HG02588 (cell line): ENCODE measurements around the gene ANKRD35.
"Not testable (repeated sequence)": the region's sequence is repeated elsewhere in the genome, so short reads cannot be mapped to it uniquely, and the experiment has no call there.

Experiments used
- ATAC-seq: cut with Tn5 transposase; IDR thresholded peaks from one replicate; pipeline ENCODE4 v1.9.1; 2021; ENCODE audit warnings: mild to moderate bottlenecking, moderate library complexity; ENCODE audit not compliant: unreplicated experiment

ANKRD35 gene

GRCh38 chr1:145858901-145859490 lies 26.7 kb downstream of the ANKRD35 start, which contains the start of gene PIAS3:
PIAS3 (minus strand) TSS chr1:145859081; CDS start chr1:145858990, 91 bp downstream.
- ATAC-seq, result peak; percentile 88

- peak; percentile 15 for ATAC-seq
These were observed 27.3 kb downstream of the ANKRD35 start for GRCh38 chr1:145858238-145858900.

- no peak for ATAC-seq
These were observed 28.5 kb downstream of the ANKRD35 start for GRCh38 chr1:145857170-145857569.

- ATAC-seq, result no peak
These were observed 30.2 kb downstream of the ANKRD35 start for GRCh38 chr1:145855426-145855948.

- no peak for ATAC-seq
These were observed 36.1 kb downstream of the ANKRD35 start for GRCh38 chr1:145849356-145850160.

- ATAC-seq, result no peak
These were observed 37.8 kb downstream of the ANKRD35 start for GRCh38 chr1:145847827-145848226.

- ATAC-seq, result no peak
These were observed 39.5 kb downstream of the ANKRD35 start for GRCh38 chr1:145846201-145846612.

GRCh38 chr1:145845514-145846161 lies 40.0 kb downstream of the ANKRD35 start, which contains the start of gene NUDT17:
NUDT17 (plus strand) TSS chr1:145845630; CDS start chr1:145845641, 11 bp downstream.
- ATAC-seq, result peak; percentile 66

- ATAC-seq, result peak; percentile 54
These were observed 40.5 kb downstream of the ANKRD35 start for GRCh38 chr1:145845144-145845513.

GRCh38 chr1:145843031-145843430 lies 42.6 kb downstream of the ANKRD35 start:
- ATAC-seq, result no peak

- no peak for ATAC-seq
These were observed 48.0 kb downstream of the ANKRD35 start for GRCh38 chr1:145837656-145838055.

GRCh38 chr1:145830810-145831209 lies 54.9 kb downstream of the ANKRD35 start:
- ATAC-seq, result not testable (repeated sequence)

GRCh38 chr1:145828367-145829026 lies 57.2 kb downstream of the ANKRD35 start:
- no peak for ATAC-seq

- ATAC-seq, result no peak
These were observed 57.7 kb downstream of the ANKRD35 start for GRCh38 chr1:145827966-145828365.

- ATAC-seq, result no peak
These were observed 59.6 kb downstream of the ANKRD35 start for GRCh38 chr1:145826030-145826429.

- ATAC-seq, result no peak
These were observed 61.2 kb downstream of the ANKRD35 start for GRCh38 chr1:145824499-145824842.

- ATAC-seq, result peak; percentile 80
These were observed 61.8 kb downstream of the ANKRD35 start, which contains the start of the genes POLR3C and RNF115 for GRCh38 chr1:145823565-145824498. POLR3C (plus strand) TSS chr1:145824200; CDS start chr1:145825777, 1,577 bp downstream. RNF115 (minus strand) TSS chr1:145824095; CDS start chr1:145823873, 222 bp downstream.

GRCh38 chr1:145822779-145823331 lies 62.8 kb downstream of the ANKRD35 start:
- ATAC-seq, result not testable (repeated sequence)

GRCh38 chr1:145818095-145818494 lies 67.6 kb downstream of the ANKRD35 start:
- not testable (repeated sequence) for ATAC-seq
